ENCODE measurements around the gene LYZ.
"Not testable (repeated sequence)": the region's sequence is repeated elsewhere in the genome, so short reads cannot be mapped to it uniquely, and the experiment has no call there.

DNA sequence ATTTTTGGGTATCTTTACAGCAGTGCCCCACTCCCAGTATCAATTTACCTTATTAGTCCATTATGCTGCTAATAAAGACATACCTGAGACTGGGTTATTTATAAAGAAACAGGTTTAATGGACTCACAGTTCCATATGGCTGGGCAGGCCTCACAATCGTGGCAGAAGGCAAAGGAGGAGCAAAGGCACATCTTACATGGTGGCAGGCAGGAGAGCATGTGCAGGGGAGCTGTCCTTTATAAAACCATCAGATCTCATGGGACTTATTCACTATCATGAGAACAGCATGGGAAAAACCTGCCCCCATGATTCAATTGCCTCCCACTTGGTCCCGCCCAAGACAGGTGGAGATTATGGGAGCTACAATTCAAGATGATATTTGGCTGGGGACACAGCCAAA is 30.9 kb upstream of the LYZ start:
- TF ChIP-seq, protein P1, sequence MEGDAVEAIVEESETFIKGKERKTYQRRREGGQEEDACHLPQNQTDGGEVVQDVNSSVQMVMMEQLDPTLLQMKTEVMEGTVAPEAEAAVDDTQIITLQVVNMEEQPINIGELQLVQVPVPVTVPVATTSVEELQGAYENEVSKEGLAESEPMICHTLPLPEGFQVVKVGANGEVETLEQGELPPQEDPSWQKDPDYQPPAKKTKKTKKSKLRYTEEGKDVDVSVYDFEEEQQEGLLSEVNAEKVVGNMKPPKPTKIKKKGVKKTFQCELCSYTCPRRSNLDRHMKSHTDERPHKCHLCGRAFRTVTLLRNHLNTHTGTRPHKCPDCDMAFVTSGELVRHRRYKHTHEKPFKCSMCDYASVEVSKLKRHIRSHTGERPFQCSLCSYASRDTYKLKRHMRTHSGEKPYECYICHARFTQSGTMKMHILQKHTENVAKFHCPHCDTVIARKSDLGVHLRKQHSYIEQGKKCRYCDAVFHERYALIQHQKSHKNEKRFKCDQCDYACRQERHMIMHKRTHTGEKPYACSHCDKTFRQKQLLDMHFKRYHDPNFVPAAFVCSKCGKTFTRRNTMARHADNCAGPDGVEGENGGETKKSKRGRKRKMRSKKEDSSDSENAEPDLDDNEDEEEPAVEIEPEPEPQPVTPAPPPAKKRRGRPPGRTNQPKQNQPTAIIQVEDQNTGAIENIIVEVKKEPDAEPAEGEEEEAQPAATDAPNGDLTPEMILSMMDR (IDR thresholded peaks at IDR 0.05) = not testable (repeated sequence)
- not testable (repeated sequence) for TF ChIP-seq POLR2A, EP300, POLR2AphosphoS5 (IDR thresholded peaks at IDR 0.05)

Data from suprapubic skin (tissue), 4 donors.